HG02970 (cell line): ENCODE measurements around the gene FRYL.

Source experiments
- ATAC-seq: cut with Tn5 transposase; IDR thresholded peaks from one replicate; pipeline ENCODE4 v1.9.1; 2021; ENCODE audit warnings: mild to moderate bottlenecking, moderate library complexity, moderate number of reproducible peaks; ENCODE audit not compliant: unreplicated experiment, low FRiP score

FRYL gene

GRCh38 chr4:48571471-48571870 is 208.6 kb downstream of the FRYL start:
- no peak for ATAC-seq

- ATAC-seq, result no peak
Observed at GRCh38 chr4:48570646-48571220, 209.3 kb downstream of the FRYL start.

GRCh38 chr4:48566034-48566384 is 214.1 kb downstream of the FRYL start:
- ATAC-seq, result no peak

- no peak for ATAC-seq
Observed at GRCh38 chr4:48565362-48566033, 214.6 kb downstream of the FRYL start.

GRCh38 chr4:48564151-48564550 is 215.9 kb downstream of the FRYL start:
- no peak for ATAC-seq

- no peak for ATAC-seq
Observed at GRCh38 chr4:48558819-48559218, 221.3 kb downstream of the FRYL start.

- ATAC-seq, result no peak
Observed at GRCh38 chr4:48558026-48558425, 222.1 kb downstream of the FRYL start.

- ATAC-seq, result no peak
Observed at GRCh38 chr4:48557478-48557877, 222.6 kb downstream of the FRYL start.

- no peak for ATAC-seq
Observed at GRCh38 chr4:48556268-48556667, 223.8 kb downstream of the FRYL start.

GRCh38 chr4:48554606-48555005 is 225.5 kb downstream of the FRYL start:
- no peak for ATAC-seq

GRCh38 chr4:48553720-48554119 is 226.4 kb downstream of the FRYL start:
- ATAC-seq, result no peak

GRCh38 chr4:48546336-48546735 is 233.7 kb downstream of the FRYL start:
- ATAC-seq, result no peak

- ATAC-seq, result no peak
Observed at GRCh38 chr4:48543796-48544195, 236.3 kb downstream of the FRYL start.

- no peak for ATAC-seq
Observed at GRCh38 chr4:48542888-48543287, 237.2 kb downstream of the FRYL start.

- ATAC-seq, result no peak
Observed at GRCh38 chr4:48539597-48539996, 240.5 kb downstream of the FRYL start.

GRCh38 chr4:48538358-48538757 is 241.7 kb downstream of the FRYL start:
- ATAC-seq, result no peak

- no peak for ATAC-seq
Observed at GRCh38 chr4:48526406-48526805, 253.7 kb downstream of the FRYL start.

GRCh38 chr4:48518143-48518542 is 261.9 kb downstream of the FRYL start:
- no peak for ATAC-seq

GRCh38 chr4:48509543-48509942 is 270.5 kb downstream of the FRYL start:
- ATAC-seq, result no peak

GRCh38 chr4:48506716-48507115 is 273.4 kb downstream of the FRYL start:
- ATAC-seq, result no peak

- ATAC-seq, result no peak
Observed at GRCh38 chr4:48504352-48504751, 275.7 kb downstream of the FRYL start.

GRCh38 chr4:48504026-48504330 is 276.1 kb downstream of the FRYL start:
- no peak for ATAC-seq
